Bronchial epithelial cell (primary cell): ENCODE data around the gene ELMO1. TPM values are rescaled to one million over a fixed set of nuclear protein-coding genes. Genes with fewer than 3 reads are reported as not detected.

Source experiments
- DNase-seq: peaks from one replicate; pipeline ENCODE4 v3.0.0-alpha.2; 2010; ENCODE audit warnings: low read depth
- FAIRE-seq: peaks from 2 replicates; lab custom pipeline; 2011; peaks lifted over from hg19 to GRCh38; lab: Jason Lieb, UNC
- H3K27me3 ChIP-seq: 2 replicates; pipeline ENCODE4 v1.5.1; 2011; ENCODE audit warnings: low read length; ENCODE audit not compliant: control insufficient read depth, insufficient read depth
- H3K36me3 ChIP-seq: 2 replicates; pipeline ENCODE4 v1.5.1; 2011; ENCODE audit warnings: low read length; ENCODE audit not compliant: control insufficient read depth, insufficient read depth
- H3K4me3 ChIP-seq: 2 replicates; pipeline ENCODE4 v1.5.1; 2011; ENCODE audit warnings: mild to moderate bottlenecking, low read depth, low read length, control low read depth
- CTCF ChIP-seq: IDR thresholded peaks from 2 replicates; pipeline ENCODE4 v1.5.1; 2011; ENCODE audit warnings: mild to moderate bottlenecking, moderate library complexity, low read length, control low read depth, inconsistent platforms; ENCODE audit not compliant: insufficient read depth, severe bottlenecking
- total RNA-seq: library from RNA; depleted of rRNA; stranded (reverse); fragments of >200 nt; gene quantifications from 2 replicates; pipeline ENCODE4 v1.2.1, GENCODE V29; 2014

The ELMO1 gene
- total RNA-seq, 1 donor from 2014 or later: under 0.01 TPM

- FAIRE-seq (no peak), DNase-seq (no peak)
- no peak for TF ChIP-seq CTCF
Observed at GRCh38 chr7:37382546-37383088, 66.0 kb downstream of the ELMO1 start.

GRCh38 chr7:37380831-37381230 is 67.8 kb downstream of the ELMO1 start:
- Histone ChIP-seq H3K4me3 (no peak overlapping the region), H3K27me3 (no peaks in the 10 kb centered on the region), H3K36me3 (no peaks in the 10 kb centered on the region)
- no peak for TF ChIP-seq CTCF
- no peak for DNase-seq
- FAIRE-seq: no peak

More at GRCh38 chr7:37382546-37383088, 66.0 kb downstream of the ELMO1 start:
- Histone ChIP-seq H3K4me3 (no peak overlapping the region), H3K36me3 (no peaks in the 10 kb centered on the region), H3K27me3 (no peaks in the 10 kb centered on the region)

GRCh38 chr7:37379546-37380277 is 69.0 kb downstream of the ELMO1 start:
- DNase-seq (no peak), FAIRE-seq (no peak)
- H3K27me3 ChIP-seq: no peaks in the 10 kb centered on the region
- TF ChIP-seq CTCF: no peak
- H3K36me3 ChIP-seq: no peaks in the 10 kb centered on the region
- no peak overlapping the region for H3K4me3 ChIP-seq

GRCh38 chr7:37377231-37377630 is 71.4 kb downstream of the ELMO1 start:
- no peak for DNase-seq
- no peak for TF ChIP-seq CTCF
- no peak for FAIRE-seq
- Histone ChIP-seq H3K27me3 (no peaks in the 10 kb centered on the region), H3K36me3 (no peaks in the 10 kb centered on the region), H3K4me3 (no peak overlapping the region)

- DNase-seq: no peak
- TF ChIP-seq CTCF: no peak
- FAIRE-seq: no peak
- Histone ChIP-seq H3K4me3 (no peak overlapping the region), H3K36me3 (no peaks in the 10 kb centered on the region), H3K27me3 (no peaks in the 10 kb centered on the region)
Observed at GRCh38 chr7:37376386-37376785, 72.3 kb downstream of the ELMO1 start.
